Natural killer cell (primary cell): Measurements from ENCODE around the gene EPAS1. TPM values are rescaled to one million over a fixed set of nuclear protein-coding genes. Genes with fewer than 3 reads are reported as not detected.

Source experiments
- ATAC-seq, 3 donors: fragments of 150-1000 bp in 2 of 3; fragments of 200-7000 bp in 1 of 3; cut with Tn5 transposase; 1 replicate in 1 of 3; 2 replicates in 2 of 3; pipeline ENCODE4 v1.10.0; 2021; ENCODE audit warnings: mild to moderate bottlenecking in 2 of 3, moderate library complexity in 2 of 3
- DNase-seq, 2 donors: peaks; one replicate each; pipeline versions ENCODE4 v3.0.0 to v3.0.0-alpha.2; 2013 to 2021; ENCODE audit warnings: mixed read lengths in 1 of 2
- H3K27ac ChIP-seq: one replicate; pipeline ENCODE4 v1.5.1; 2013; ENCODE audit warnings: mild to moderate bottlenecking, low read length
- H3K27me3 ChIP-seq: one replicate; pipeline ENCODE4 v1.6.1; 2013; ENCODE audit warnings: low read length; ENCODE audit not compliant: control insufficient read depth, insufficient read depth
- H3K36me3 ChIP-seq: one replicate; pipeline ENCODE4 v1.6.1; 2013; ENCODE audit warnings: low read length; ENCODE audit not compliant: control insufficient read depth, insufficient read depth
- H3K4me1 ChIP-seq: one replicate; pipeline ENCODE4 v1.6.1; 2013; ENCODE audit warnings: low read length; ENCODE audit not compliant: control insufficient read depth, insufficient read depth
- H3K4me3 ChIP-seq: one replicate; pipeline ENCODE4 v1.5.1; 2013; ENCODE audit warnings: low read length
- H3K9me3 ChIP-seq: one replicate; pipeline ENCODE4 v1.6.1; 2013; ENCODE audit warnings: low read length; ENCODE audit not compliant: control insufficient read depth, insufficient read depth
- H3K27ac Mint-ChIP-seq, 2 donors: one replicate each; pipeline ENCODE4 v1.8.0; 2022; ENCODE audit warnings: mild to moderate bottlenecking in 2 of 2, mixed read lengths in 2 of 2, moderate library complexity in 1 of 2
- H3K27me3 Mint-ChIP-seq, 2 donors: one replicate each; pipeline ENCODE4 v1.8.0; 2022; ENCODE audit warnings: low read depth in 2 of 2, mixed read lengths in 2 of 2
- H3K36me3 Mint-ChIP-seq: one replicate; pipeline ENCODE4 v1.8.0; 2022; ENCODE audit warnings: mixed read lengths
- H3K4me1 Mint-ChIP-seq, 2 donors: one replicate each; pipeline ENCODE4 v1.8.0; 2022; ENCODE audit warnings: mixed read lengths in 2 of 2
- H3K4me3 Mint-ChIP-seq: one replicate; pipeline ENCODE4 v1.8.0; 2022; ENCODE audit warnings: mild to moderate bottlenecking, moderate library complexity, mixed read lengths
- H3K9me3 Mint-ChIP-seq, 2 donors: one replicate each; pipeline ENCODE4 v1.8.0; 2022; ENCODE audit warnings: mixed read lengths in 2 of 2
- CTCF ChIP-seq: fragments of 200-600 bp; IDR thresholded peaks from one replicate; pipeline ENCODE4 v1.8.0; 2022; ENCODE audit warnings: antibody characterized with exemption
- WGBS: methylation state at CpG from one replicate; pipeline ENCODE4 v1.1.7; 2013; ENCODE audit warnings: missing lambda C conversion rate; ENCODE audit not compliant: insufficient coverage; 5-methylcytosine and 5-hydroxymethylcytosine counted together
- intact Hi-C: fragments of 100-400 bp; cut with micrococcal nuclease; formaldehyde crosslinking; loops from one replicate; pipeline ENCODE4 v1.14.2; 2022
- total RNA-seq, 4 donors: library from RNA; stranded (reverse); fragments of 120-200 nt in 1 of 4; gene quantifications; one replicate each; pipeline versions ENCODE4 v1.2.3 to v1.2.4, GENCODE V29; 2013 to 2022

EPAS1 gene
- total RNA-seq, 3 donors from 2014 or later (not counting 1 experiment from before 2014, with no cell fraction given): 2.1 to 61.4 (median 3.6) TPM

- TF ChIP-seq CTCF: no peak
- H3K36me3 Mint-ChIP-seq: no peaks in the 10 kb centered on the region
- no peak overlapping the region for H3K4me3 Mint-ChIP-seq
- H3K9me3 ChIP-seq: no peaks in the 10 kb centered on the region
- H3K27ac ChIP-seq: no peak overlapping the region
- peaks cover 5 to 6% of the 10 kb centered on the region in 2 donors for H3K4me1 Mint-ChIP-seq
- H3K27me3 ChIP-seq: peaks cover 23% of the 10 kb centered on the region
- H3K4me3 ChIP-seq: no peak overlapping the region
- H3K4me1 ChIP-seq: peaks cover 10% of the 10 kb centered on the region
- H3K27ac Mint-ChIP-seq: no peak overlapping the region
- intact Hi-C loops: no loop called here
- H3K9me3 Mint-ChIP-seq: no peaks in the 10 kb centered on the region
- no peak for DNase-seq
- H3K36me3 ChIP-seq: no peaks in the 10 kb centered on the region
- no peak for ATAC-seq
- peaks cover 34 to 42% of the 10 kb centered on the region in 2 donors for H3K27me3 Mint-ChIP-seq
- 88% methylated on average over 2 of the region's 3 CpGs for WGBS
Observed at GRCh38 chr2:46305187-46305586, 8.0 kb downstream of the EPAS1 start.

GRCh38 chr2:46305767-46306166 is 8.6 kb downstream of the EPAS1 start:
- Mint-ChIP-seq H3K9me3 (no peaks in the 10 kb centered on the region), H3K4me1 (peaks cover 5 to 6% of the 10 kb centered on the region in 2 donors), H3K27me3 (peaks cover 34 to 36% of the 10 kb centered on the region in 2 donors), H3K27ac (no peak overlapping the region), H3K4me3 (no peak overlapping the region), H3K36me3 (no peaks in the 10 kb centered on the region)
- Histone ChIP-seq H3K27ac (no peak overlapping the region), H3K9me3 (no peaks in the 10 kb centered on the region), H3K27me3 (peaks cover 19% of the 10 kb centered on the region), H3K4me1 (peaks cover 9% of the 10 kb centered on the region), H3K4me3 (no peak overlapping the region), H3K36me3 (no peaks in the 10 kb centered on the region)
- intact Hi-C loops: no loop called here
- ATAC-seq (no peak), DNase-seq (no peak)
- 79% methylated on average over 4 of the region's 4 CpGs for WGBS
- TF ChIP-seq CTCF: no peak

GRCh38 chr2:46306330-46306751 is 9.1 kb downstream of the EPAS1 start:
- TF ChIP-seq CTCF: no peak
- H3K9me3 Mint-ChIP-seq: no peaks in the 10 kb centered on the region
- no peak overlapping the region for H3K27ac Mint-ChIP-seq
- peaks cover 14% of the 10 kb centered on the region for H3K27me3 ChIP-seq
- ATAC-seq (no peak), DNase-seq (no peak)
- H3K4me3 Mint-ChIP-seq: no peak overlapping the region
- H3K27me3 Mint-ChIP-seq: peaks cover 34 to 35% of the 10 kb centered on the region in 2 donors
- no peak overlapping the region for H3K27ac ChIP-seq
- WGBS: 96% methylated on average over 2 of the region's 2 CpGs
- no peaks in the 10 kb centered on the region for H3K36me3 Mint-ChIP-seq
- peaks cover 5 to 6% of the 10 kb centered on the region in 2 donors for H3K4me1 Mint-ChIP-seq
- H3K4me1 ChIP-seq: peaks cover 9% of the 10 kb centered on the region
- H3K9me3 ChIP-seq: no peaks in the 10 kb centered on the region
- intact Hi-C loops: no loop called here
- H3K36me3 ChIP-seq: no peaks in the 10 kb centered on the region
- H3K4me3 ChIP-seq: no peak overlapping the region

DNA sequence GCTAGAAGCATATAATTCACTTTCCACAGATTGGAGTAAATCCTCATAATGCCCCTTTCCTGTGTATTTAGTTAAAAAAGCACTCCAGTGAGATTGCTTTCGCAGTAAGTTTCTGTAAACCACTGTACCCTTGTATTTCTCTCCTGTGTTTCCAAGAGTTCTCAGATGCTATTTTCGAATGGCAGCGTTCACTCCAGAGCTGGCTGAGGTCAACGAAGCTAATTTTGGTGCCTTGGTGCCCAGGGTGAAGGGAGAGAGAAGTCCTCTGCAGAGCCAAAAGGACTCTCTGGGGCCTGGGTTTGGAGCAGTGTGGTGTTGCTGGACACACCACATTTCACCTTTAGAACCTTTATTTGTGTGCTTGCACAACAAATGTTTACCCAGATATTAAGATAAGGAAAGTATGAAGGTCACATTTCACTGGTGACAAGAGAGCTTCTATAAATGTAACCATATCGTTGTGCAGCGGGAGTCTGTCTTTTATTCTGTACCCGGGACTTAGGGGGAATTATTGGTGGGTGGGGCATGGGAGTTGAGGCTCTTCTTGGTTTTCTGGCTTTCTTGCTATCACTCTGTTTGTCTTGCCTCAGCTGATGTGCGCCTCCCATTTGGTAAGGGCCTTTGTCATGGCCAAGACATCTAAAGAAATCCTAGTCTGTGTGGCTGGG is 9.9 kb downstream of the EPAS1 start:
- no peaks in the 10 kb centered on the region for H3K9me3 ChIP-seq
- no peak overlapping the region for H3K4me3 ChIP-seq
- H3K4me3 Mint-ChIP-seq: no peak overlapping the region
- H3K36me3 ChIP-seq: no peaks in the 10 kb centered on the region
- H3K4me1 Mint-ChIP-seq: peaks cover 5 to 6% of the 10 kb centered on the region in 2 donors
- H3K27ac ChIP-seq: no peak overlapping the region
- intact Hi-C loops: no loop called here
- H3K27me3 ChIP-seq: peaks cover 9% of the 10 kb centered on the region
- ATAC-seq (no peak), DNase-seq (no peak)
- no peak for TF ChIP-seq CTCF
- 92% methylated on average over 8 of the region's 8 CpGs for WGBS
- H3K36me3 Mint-ChIP-seq: no peaks in the 10 kb centered on the region
- H3K9me3 Mint-ChIP-seq: no peaks in the 10 kb centered on the region
- peaks cover 27 to 30% of the 10 kb centered on the region in 2 donors for H3K27me3 Mint-ChIP-seq
- no peak overlapping the region for H3K27ac Mint-ChIP-seq
- peaks cover 9% of the 10 kb centered on the region for H3K4me1 ChIP-seq
